Right forelimb (tissue), 1 donor: ENCODE results near the gene TIMMDC1.
"Not testable (repeated sequence)": the region's sequence is repeated elsewhere in the genome, so short reads cannot be mapped to it uniquely, and the experiment has no call there.

Experiments used
- DNase-seq: peaks from one replicate; pipeline ENCODE4 v3.0.0-alpha.2; 2018

TIMMDC1 gene

GRCh38 chr3:119557877-119558269 is 59.5 kb downstream of the TIMMDC1 start:
- DNase-seq = no peak

DNA sequence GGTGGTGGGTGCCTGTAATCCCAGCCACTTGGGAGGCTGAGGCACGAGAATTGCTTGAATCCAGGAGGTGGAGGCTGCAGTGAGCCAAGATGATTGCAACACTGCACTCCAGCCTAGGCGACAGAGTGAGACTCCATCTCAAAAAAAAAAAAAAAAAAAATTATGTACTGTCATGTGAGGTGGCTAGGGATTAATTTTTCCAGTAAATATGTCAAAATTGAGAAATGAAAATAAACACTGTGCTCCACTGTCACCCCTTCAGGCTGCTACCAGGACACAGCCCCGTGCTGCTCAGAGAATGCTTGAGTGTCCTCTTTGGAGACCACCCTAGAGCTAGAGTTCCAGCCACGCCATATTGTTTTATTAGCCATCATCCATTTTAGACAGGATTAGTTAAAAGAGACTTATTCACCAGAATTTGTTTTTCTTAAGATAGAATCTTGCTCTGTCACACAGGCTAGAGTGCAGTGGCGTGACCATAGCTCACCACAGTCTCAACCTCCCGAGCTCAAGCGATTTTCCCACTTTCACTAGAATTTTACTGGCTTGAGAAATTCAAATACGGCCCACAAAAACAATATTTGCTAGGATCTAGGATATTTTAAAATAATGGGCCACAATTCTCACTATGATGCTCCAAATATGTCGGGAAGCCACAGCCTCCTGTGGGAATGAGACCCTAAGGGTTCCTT is 60.4 kb downstream of the TIMMDC1 start:
- DNase-seq = no peak

DNA sequence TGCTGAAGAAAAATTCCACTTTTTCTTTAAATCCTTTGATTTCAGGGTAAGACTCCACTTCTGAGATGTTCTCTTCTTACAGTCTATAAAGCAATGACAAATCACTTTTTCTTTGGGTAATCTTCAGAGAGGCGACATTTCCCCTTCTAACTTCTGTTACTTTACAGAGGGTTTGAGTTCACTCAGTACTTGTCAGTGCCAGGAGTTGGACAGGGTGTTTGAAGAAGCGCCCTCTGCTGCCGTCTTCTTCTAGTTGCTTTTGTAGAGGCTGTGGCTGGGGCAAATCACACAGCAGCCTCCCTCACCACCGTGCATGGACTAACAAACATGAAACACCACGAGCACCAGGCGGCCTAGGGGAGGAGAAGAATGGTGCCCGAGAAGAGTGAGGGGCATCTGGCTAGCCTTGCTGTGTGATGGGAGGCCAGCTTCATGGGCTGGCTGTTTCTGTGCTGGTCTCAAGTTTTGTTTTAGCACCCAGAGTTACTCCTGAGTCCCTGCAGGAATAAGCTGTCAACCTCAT is 61.2 kb downstream of the TIMMDC1 start, which contains the start of gene CD80:
Gene CD80 (minus strand): TSS at position 174 of the 523 bp plus-strand sequence. CDS start 1,886 bp downstream, outside the sequence.
- DNase-seq = no peak

GRCh38 chr3:119560160-119560559 is 61.8 kb downstream of the TIMMDC1 start:
- no peak for DNase-seq

- no peak for DNase-seq
These were observed 64.1 kb downstream of the TIMMDC1 start for GRCh38 chr3:119562307-119562961.

DNA sequence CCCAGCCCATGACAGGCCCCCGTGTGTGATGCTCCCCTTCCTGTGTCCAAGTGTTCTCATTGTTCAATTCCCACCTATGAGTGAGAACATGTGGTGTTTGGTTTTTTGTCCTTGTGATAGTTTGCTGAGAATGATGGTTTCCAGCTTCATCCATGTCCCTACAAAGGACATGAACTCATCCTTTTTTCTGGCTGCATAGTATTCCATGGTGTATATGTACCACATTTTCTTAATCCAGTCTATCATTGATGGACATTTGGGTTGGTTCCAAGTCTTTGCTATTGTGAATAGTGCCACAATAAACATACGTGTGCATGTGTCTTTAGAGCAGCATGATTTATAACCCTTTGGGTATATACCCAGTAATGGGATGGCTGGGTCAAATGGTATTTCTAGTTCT is 65.0 kb downstream of the TIMMDC1 start:
- not testable (repeated sequence) for DNase-seq

DNA sequence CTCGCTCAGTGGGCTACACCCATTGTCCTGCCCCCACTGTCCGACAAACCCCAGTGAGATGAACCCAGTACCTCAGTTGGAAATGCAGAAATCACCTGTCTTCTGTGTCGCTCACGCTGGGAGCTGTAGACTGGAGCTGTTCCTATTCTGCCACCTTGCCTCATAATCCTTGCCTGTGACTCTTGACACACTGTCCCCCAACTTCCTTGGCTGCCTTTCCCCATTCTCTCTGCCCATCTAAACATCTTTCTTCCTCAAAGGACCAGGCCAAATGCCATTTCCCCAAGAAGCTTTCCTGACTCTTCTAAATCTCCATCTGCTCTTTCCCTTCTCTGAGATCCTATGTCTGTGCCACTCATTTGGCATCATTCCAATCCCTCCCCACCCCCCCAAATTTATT is 70.8 kb downstream of the TIMMDC1 start:
- no peak for DNase-seq

DNA sequence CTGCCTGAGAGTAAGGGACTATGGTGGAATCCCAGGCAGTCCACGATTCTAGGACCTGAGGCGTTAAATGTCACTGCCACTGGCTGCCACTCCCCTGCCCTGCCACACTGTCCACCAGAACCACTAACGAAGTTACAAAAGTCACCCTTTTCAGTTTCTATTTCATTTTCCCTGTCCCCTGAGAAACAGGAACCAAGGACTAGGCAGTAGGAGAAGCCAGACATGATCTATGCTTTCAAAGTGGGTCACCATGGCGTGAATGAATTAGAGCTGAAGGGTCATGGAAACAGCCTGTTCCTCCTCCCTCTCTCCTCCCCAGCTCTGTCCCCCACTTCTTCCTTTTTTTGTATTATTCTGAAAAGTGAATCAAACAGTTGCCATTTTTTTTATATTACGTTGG is 71.9 kb downstream of the TIMMDC1 start:
- DNase-seq = no peak

DNA sequence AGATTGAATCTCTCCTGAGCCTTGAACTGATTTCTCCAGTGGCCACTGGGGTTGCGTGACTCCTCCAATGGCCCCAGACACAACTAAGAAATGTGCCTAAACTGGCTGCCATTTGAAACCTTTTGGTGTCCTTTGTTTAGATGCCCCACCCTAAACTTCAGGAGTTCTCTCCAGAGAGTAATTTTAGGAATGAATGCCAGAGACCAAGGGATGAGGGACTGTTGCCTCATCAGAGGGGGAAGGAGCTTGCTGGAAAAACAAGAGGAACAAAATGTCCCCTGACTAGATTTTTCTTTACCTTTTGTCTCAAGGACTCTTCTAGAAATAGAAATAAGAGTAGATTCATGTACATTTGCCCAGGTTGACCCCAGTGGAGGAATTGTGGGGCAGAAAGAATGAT is 72.9 kb downstream of the TIMMDC1 start:
- no peak for DNase-seq

GRCh38 chr3:119571688-119572087 is 73.3 kb downstream of the TIMMDC1 start:
- no peak for DNase-seq
